ENCODE results near the gene CRHR1.

DNA sequence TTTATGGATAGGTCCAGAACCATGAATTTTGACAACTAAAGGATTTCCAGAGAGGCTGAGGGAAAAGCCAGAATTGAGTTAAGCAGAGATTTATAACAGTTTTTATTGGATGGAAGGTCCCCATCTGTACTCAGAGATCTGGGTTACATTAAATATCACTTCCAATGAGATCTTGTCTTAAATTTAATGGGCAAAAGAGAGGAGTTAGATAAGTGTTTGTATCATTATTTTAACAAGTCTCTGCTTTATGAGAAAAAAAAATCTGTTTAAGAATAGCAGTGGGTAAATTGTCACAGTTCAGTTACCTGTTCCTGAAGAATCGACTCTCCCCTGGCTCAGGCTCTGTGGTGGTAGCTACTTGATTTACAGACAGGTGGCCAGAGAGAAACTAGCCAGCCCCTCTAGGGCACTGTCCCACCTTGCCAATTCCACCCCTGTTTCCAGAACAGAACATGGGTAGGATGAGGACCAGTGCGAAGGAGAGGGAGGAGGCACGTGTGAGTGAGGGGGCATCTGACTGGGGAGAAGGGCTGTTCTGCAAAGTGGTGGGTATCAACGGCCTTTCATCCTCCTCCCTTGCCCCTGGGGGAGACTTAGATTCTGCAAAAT is 22.1 kb upstream of the CRHR1 start:
- no peak for TF ChIP-seq POLR2A (IDR thresholded peaks at IDR 0.05)
- no peak for TF ChIP-seq CTCF (IDR thresholded peaks at IDR 0.05)
- TF ChIP-seq POLR2AphosphoS5 (IDR thresholded peaks at IDR 0.05), result no peak
